Stimulated activated CD4-positive, alpha-beta T cell treated with anti-CD3 and anti-CD28 coated beads, Interleukin-1b, Interleukin-23, amount 100 ng/mL, for 24 hours (primary cell): ENCODE data around the gene CHD9.

Experiments
- DNase-seq, 4 experiments: peaks; one replicate each; pipeline ENCODE4 v3.0.0-alpha.2; 2020; ENCODE audit warnings: low read depth in 4 of 4, low spot score in 1 of 4

CHD9 gene

GRCh38 chr16:53191413-53191812, 136.6 kb downstream of the CHD9 start:
- DNase-seq, result no peak

GRCh38 chr16:53198933-53199332, 144.1 kb downstream of the CHD9 start:
- DNase-seq, result no peak

DNA sequence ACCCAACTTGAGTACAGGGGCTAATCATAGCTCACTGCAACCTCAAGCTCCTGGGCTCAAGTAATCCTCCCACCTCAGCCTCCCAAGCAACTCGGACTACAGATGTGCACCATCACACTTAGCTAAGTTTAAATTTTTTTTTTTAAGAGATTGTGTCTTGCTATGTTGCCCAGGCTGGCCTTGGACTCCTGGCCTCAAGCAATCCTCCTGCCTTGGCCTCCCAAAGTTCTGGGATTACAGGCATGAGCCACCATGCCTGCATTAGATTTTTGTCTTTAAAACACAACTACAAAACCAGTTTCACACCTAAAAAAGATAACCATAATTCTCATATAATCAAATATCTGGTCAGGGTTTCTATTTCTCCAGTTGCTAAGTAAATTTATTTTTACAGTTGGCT, 147.1 kb downstream of the CHD9 start:
- no peak for DNase-seq

DNA sequence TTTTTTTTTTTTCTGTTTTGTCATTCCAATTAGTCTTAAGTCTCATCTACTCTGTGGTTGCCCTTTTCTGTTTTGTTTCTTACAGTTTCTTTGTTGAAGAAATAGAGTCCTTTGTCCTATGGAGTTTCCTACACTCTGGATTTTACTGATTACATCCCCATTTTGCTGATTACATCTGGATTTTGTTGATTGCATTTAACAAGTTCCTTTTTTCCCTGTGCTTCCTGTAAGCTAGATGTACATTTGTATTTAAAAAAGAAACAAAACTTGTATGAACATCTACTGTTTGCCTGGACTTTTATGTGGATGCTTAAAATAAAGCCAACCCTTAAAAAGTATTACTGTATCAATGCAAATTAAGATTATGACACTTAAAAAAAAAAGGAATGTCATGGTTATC, 147.6 kb downstream of the CHD9 start:
- DNase-seq, result no peak

- DNase-seq, result no peak
Measured at GRCh38 chr16:53207810-53208752, 153.3 kb downstream of the CHD9 start.

- no peak for DNase-seq
Measured at GRCh38 chr16:53209429-53209828, 154.6 kb downstream of the CHD9 start.

- no peak for DNase-seq
Measured at GRCh38 chr16:53209877-53210276, 155.1 kb downstream of the CHD9 start.

DNA sequence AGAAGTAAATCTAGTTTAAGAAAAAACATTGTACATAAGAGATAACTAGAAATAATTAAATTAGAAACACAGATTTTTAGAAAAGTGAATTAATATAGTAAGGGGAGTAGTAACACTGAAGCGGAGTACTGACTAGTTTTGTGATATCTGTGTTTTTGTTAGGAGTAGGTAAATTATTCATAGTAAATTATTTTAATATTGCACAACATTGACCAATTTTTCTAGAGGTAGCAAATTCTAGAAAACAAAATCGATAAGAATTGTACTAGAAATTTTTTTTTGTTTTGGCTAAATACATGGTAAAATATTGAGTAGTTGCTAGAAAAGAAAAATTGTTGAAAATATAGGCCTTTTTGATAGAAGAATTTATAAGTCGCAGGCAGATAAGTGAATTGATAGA, 156.5 kb downstream of the CHD9 start:
- DNase-seq, result no peak

- DNase-seq, result no peak
Measured at GRCh38 chr16:53212893-53213223, 158.1 kb downstream of the CHD9 start.

DNA sequence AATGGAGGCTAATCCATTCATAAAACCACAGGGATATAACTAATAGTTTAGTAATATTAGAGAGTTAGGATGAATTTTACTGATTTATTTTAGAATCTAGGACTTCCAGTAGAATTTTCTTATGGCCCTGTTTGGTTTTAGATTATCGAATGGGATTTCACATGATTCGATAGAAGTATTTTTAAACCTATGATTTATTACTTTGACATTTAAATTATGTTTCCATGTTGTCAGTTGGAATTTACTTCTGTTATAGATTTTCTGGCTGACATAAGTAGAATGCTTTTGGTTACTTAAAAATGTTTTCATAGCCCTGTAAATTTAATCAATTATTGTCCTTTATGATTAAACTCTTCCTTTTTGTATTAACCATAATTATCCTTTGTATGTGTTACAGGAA, 158.8 kb downstream of the CHD9 start:
- DNase-seq, result no peak

- DNase-seq, result no peak
Measured at GRCh38 chr16:53216798-53217197, 162.0 kb downstream of the CHD9 start.

DNA sequence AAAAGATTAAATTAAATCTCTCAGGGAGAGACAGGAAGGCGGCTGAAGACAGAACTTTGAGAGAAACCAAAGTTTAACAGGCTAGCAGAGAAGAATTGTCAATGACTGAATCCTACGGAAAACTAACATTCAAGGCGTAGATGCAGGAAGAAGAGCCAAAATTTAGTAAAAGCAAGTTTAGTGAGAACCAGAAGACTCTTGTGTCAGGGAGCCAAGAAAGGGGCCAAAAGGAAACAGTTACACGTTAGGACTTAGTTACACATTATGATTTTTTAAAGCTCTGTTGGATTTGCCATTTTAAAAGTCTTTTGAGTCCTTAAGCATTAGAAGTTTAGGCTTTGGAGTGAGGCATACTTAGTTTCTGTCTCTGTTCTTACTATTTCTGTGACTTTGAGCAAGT, 164.6 kb downstream of the CHD9 start:
- no peak for DNase-seq

DNA sequence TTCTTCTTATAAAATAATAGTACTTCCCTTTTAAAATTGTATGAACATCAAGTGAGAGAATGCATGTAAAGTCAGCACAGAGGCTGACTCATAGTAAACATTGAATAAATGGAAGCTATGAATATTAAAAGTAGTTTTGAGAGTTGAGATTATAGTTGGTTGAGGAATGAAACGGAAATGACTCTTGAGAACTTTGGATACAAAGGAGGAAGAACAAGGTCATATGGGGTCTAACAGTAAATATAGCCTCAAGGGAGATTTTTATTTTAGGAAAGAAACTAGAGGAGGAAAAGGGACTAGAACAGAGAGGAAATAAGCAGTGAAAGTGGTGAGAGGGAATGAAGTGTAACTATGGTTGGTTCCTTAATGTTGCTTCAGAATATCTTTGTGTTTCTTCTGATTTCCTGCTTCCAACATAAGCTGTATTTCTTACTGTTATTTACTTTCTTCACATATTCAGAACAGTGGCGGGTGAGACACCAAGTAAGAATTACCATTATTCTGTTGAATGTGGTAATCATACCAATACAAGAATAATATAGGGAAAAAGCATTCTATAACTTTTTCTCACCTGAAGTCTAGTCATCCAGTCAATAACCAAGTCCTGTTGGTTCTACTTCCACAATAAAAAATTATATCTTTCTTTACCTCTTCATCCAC, 165.1 kb downstream of the CHD9 start:
- no peak for DNase-seq

DNA sequence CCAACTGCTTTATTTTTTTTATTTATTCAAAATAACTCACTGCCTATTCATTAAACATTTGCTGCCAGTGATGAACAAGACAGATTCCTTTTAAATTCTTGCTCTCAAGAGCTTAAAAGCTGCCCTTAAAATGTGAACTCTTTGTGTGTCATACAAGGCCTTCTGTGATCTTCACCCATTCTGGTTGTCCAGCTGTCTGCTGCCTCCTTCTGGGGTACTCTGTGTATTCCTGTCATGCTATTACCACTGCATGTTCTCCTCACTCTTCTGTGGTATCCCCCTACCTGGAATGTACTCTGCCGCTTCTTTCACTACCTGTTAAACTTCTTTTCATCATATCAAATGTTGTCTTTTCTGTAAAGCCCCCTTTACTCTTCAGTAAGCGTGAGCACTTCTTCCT, 165.8 kb downstream of the CHD9 start:
- no peak for DNase-seq

DNA sequence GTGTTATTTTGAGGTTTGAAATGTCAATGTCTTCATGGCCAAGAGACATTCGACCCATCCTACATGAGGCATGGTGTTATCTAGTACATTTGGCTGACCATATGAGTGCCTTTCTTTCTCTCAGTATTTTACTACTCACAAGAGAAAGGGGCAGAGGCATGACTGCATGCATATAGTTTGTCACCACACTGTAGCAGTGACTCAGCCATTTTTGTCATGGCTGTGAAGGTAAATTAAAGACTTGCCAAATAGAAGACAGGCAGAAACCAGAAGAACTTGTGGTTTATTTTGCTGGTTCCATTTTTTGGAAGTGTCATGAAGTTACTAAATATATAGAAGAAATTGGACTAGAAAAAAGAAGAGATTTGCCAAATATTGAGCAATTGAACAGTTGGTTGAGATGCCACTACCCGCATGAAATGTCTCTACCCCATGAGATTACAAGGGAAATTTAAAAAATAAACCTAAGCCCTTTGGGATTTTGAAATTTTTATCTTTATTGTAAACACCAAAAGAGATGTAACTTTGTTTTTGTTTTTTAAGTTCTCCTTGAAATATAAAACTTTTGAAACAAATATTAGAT, 170.3 kb downstream of the CHD9 start:
- no peak for DNase-seq

DNA sequence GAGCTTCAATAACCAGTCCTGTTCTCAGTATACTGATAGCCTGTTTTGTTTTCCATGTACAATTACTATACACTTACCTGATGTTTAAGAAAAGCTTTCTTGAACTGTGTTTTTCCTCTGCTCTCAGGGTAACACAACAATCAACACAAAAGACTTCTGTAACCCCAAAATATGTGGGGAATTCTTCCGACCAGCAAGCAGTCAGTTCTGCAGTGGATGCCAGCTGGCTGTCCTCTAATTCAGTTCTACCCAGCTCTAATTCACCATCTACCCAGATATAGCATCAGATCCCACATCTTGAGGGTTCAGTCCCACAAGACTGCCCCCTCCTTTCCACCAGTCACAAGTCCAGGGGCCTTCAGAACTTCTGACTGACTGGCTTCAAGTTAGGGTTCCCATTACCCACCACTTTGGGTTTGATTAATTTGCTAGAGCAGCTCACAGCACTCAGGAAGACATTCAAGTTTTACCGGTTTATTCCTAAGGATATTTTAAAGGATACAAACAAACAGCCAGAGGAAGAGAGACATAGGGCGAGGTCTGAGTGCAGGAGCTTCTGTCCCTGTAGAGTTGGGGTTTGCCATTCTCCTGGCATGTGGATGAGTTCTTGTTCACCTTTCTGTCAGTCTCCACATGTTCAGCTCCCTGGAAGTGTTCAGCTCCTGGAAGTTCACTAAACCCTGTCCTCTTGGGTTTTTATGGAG, 178.2 kb downstream of the CHD9 start:
- DNase-seq, result no peak

GRCh38 chr16:53234836-53235235, 180.0 kb downstream of the CHD9 start:
- DNase-seq, result no peak

- no peak for DNase-seq
Measured at GRCh38 chr16:53235851-53236250, 181.1 kb downstream of the CHD9 start.

DNA sequence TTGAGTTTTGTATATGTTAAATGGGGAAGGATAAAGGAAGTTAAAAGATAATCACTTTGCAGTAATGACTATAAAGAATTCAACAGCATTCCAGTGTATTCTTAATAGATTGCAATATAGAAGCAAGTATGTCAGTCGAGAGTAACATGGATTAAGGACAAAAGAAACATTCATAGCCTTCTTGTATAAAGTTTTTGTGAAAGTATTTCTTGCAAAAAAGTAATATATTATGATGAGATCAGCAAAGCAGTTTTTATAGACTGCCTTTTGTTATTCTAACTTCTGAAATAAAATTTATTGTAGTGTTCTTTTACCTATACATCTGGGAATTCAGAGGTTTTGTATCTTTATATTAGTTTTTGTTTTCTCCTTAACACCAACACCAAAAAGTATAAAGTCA, 194.5 kb downstream of the CHD9 start:
- no peak for DNase-seq

- no peak for DNase-seq
Measured at GRCh38 chr16:53257001-53257400, 202.2 kb downstream of the CHD9 start.

DNA sequence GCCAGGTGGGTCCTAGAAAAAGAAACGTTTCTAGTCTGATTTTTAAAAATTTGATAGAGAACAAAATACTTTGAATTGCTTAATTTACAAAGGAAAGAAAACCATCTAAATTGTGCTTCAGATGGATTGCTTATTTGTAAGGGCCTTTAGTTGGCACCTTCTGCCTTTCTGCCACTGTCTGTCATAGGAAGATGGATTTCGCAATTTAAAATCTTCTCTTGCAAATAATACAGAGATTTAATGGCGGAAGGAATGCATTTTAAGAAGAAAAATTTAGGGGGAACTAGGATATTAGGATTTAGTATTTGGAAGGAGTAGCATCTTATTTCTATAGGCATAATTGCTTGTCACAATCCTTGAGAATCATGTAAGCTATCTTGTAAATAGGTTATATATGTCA, 204.0 kb downstream of the CHD9 start:
- no peak for DNase-seq

DNA sequence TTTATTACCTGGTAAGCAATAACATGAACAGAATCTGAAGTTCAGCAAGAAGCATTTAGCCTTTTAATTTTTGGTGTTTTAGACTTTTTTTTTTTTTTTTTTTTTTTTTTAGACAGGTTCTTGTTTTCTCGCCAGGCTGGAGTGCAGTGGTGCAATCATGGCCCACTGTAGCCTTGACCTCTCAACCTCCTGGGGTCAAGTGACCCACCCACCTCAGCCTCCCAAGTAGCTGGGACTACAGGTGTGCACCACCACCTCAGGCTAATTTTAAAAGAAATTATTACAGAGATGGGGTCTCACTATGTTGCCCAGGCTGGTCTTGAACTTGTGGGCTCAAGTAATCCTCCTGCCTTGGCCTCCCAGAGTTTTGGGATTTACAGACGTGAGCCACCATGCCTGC, 206.5 kb downstream of the CHD9 start:
- no peak for DNase-seq
